Measurements from ENCODE around the gene CACNA1S.

Gene CACNA1S

GRCh38 chr1:201112173-201112731, at the start of gene CACNA1S:
CACNA1S (minus strand) TSS chr1:201112426; CDS start chr1:201112339, 87 bp downstream.
- Histone ChIP-seq H3K4me3 (ENCODE audit: low read depth, low read length) (peak within 1 kb of the TSS; percentile 6), H3K9me3 (ENCODE audit: severe bottlenecking) (no peaks in the 10 kb centered on the region), H3K36me3 (no peaks in the 10 kb centered on the region), H3K27me3 (ENCODE audit: insufficient read depth, low read depth, severe bottlenecking) (no peaks in the 10 kb centered on the region), H3K27ac (peak within 1 kb of the TSS; percentile 63)
- no peak for TF ChIP-seq CTCF (IDR thresholded peaks at IDR 0.05; ENCODE audit: low read depth, low read length)
- DNase-seq: peak; percentile 100

GRCh38 chr1:201157949-201158348, 45.7 kb upstream of the CACNA1S start:
- peaks cover 3% of the 10 kb centered on the region for H3K9me3 ChIP-seq (ENCODE audit: severe bottlenecking)
- H3K27ac ChIP-seq: no peak overlapping the region
- DNase-seq: no peak
- no peak overlapping the region for H3K4me3 ChIP-seq (ENCODE audit: low read depth, low read length)
- TF ChIP-seq CTCF (IDR thresholded peaks at IDR 0.05; ENCODE audit: low read depth, low read length): no peak
- no peaks in the 10 kb centered on the region for H3K27me3 ChIP-seq (ENCODE audit: insufficient read depth, low read depth, severe bottlenecking)
- peaks cover 6% of the 10 kb centered on the region for H3K36me3 ChIP-seq

GRCh38 chr1:201156819-201157218, 44.6 kb upstream of the CACNA1S start:
- Histone ChIP-seq H3K36me3 (peaks cover 18% of the 10 kb centered on the region), H3K9me3 (ENCODE audit: severe bottlenecking) (peaks cover 3% of the 10 kb centered on the region), H3K27me3 (ENCODE audit: insufficient read depth, low read depth, severe bottlenecking) (no peaks in the 10 kb centered on the region), H3K27ac (no peak overlapping the region), H3K4me3 (ENCODE audit: low read depth, low read length) (no peak overlapping the region)
- DNase-seq: no peak
- no peak for TF ChIP-seq CTCF (IDR thresholded peaks at IDR 0.05; ENCODE audit: low read depth, low read length)

GRCh38 chr1:201156346-201156745, 44.1 kb upstream of the CACNA1S start:
- peaks cover 3% of the 10 kb centered on the region for H3K9me3 ChIP-seq (ENCODE audit: severe bottlenecking)
- H3K27me3 ChIP-seq (ENCODE audit: insufficient read depth, low read depth, severe bottlenecking): no peaks in the 10 kb centered on the region
- no peak overlapping the region for H3K27ac ChIP-seq
- no peak for TF ChIP-seq CTCF (IDR thresholded peaks at IDR 0.05; ENCODE audit: low read depth, low read length)
- DNase-seq: no peak
- H3K4me3 ChIP-seq (ENCODE audit: low read depth, low read length): no peak overlapping the region
- H3K36me3 ChIP-seq: peaks cover 22% of the 10 kb centered on the region

- H3K27me3 ChIP-seq (ENCODE audit: insufficient read depth, low read depth, severe bottlenecking): no peaks in the 10 kb centered on the region
- no peak for DNase-seq
- peaks cover 32% of the 10 kb centered on the region for H3K36me3 ChIP-seq
- TF ChIP-seq CTCF (IDR thresholded peaks at IDR 0.05; ENCODE audit: low read depth, low read length): no peak
- H3K27ac ChIP-seq: no peak overlapping the region
- H3K9me3 ChIP-seq (ENCODE audit: severe bottlenecking): peaks cover 3% of the 10 kb centered on the region
- H3K4me3 ChIP-seq (ENCODE audit: low read depth, low read length): no peak overlapping the region
Measured at GRCh38 chr1:201155354-201155753, 43.1 kb upstream of the CACNA1S start.
